Measurements from ENCODE around the gene COX19.

COX19 gene

DNA sequence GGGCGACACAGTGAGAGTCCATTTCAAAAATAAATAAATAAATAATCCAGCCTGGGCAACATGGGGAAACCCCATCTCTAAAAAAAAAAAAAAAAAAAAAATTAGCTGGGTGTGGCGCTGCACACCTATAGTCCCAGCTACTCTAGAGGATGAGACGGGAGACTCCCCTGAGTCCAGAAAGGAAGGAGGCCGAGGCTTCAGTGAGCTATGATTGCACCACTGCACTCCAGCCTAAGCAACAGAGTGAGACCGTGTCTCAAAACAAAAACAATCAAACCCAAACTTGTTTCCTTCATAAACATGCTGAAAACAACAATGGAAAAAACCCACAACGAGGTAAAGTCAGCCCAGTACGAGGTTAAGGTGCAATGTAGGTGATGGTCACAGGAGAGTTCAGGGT, 1.2 kb downstream of the COX19 start:
- TF ChIP-seq, protein P1, sequence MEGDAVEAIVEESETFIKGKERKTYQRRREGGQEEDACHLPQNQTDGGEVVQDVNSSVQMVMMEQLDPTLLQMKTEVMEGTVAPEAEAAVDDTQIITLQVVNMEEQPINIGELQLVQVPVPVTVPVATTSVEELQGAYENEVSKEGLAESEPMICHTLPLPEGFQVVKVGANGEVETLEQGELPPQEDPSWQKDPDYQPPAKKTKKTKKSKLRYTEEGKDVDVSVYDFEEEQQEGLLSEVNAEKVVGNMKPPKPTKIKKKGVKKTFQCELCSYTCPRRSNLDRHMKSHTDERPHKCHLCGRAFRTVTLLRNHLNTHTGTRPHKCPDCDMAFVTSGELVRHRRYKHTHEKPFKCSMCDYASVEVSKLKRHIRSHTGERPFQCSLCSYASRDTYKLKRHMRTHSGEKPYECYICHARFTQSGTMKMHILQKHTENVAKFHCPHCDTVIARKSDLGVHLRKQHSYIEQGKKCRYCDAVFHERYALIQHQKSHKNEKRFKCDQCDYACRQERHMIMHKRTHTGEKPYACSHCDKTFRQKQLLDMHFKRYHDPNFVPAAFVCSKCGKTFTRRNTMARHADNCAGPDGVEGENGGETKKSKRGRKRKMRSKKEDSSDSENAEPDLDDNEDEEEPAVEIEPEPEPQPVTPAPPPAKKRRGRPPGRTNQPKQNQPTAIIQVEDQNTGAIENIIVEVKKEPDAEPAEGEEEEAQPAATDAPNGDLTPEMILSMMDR (IDR thresholded peaks at IDR 0.05; ENCODE audit: control insufficient read depth, insufficient read depth, low read depth, low read length, missing control alignments) = no peak
- DNase-seq (ENCODE audit: low read depth) = no peak

GRCh38 chr7:973312-973711, 2.0 kb downstream of the COX19 start:
- DNase-seq (ENCODE audit: low read depth) = no peak
- TF ChIP-seq, protein P1 (IDR thresholded peaks at IDR 0.05; ENCODE audit: control insufficient read depth, insufficient read depth, low read depth, low read length, missing control alignments) = no peak
- H3K4me3 ChIP-seq (ENCODE audit: control insufficient read depth, low read depth, low read length) = no peak overlapping the region

More for the DNA sequence above, 1.2 kb downstream of the COX19 start:
- H3K4me3 ChIP-seq (ENCODE audit: control insufficient read depth, low read depth, low read length) = peak overlapping the region; percentile 67

- H3K4me3 ChIP-seq (ENCODE audit: control insufficient read depth, low read depth, low read length) = no peak overlapping the region
- TF ChIP-seq, protein P1 (IDR thresholded peaks at IDR 0.05; ENCODE audit: control insufficient read depth, insufficient read depth, low read depth, low read length, missing control alignments) = no peak
- DNase-seq (ENCODE audit: low read depth) = no peak
Observed at GRCh38 chr7:972676-973309, 2.6 kb downstream of the COX19 start.

- TF ChIP-seq, protein P1 (IDR thresholded peaks at IDR 0.05; ENCODE audit: control insufficient read depth, insufficient read depth, low read depth, low read length, missing control alignments) = no peak
- no peak overlapping the region for H3K4me3 ChIP-seq (ENCODE audit: control insufficient read depth, low read depth, low read length)
- no peak for DNase-seq (ENCODE audit: low read depth)
Observed at GRCh38 chr7:972110-972509, 3.2 kb downstream of the COX19 start.

DNA sequence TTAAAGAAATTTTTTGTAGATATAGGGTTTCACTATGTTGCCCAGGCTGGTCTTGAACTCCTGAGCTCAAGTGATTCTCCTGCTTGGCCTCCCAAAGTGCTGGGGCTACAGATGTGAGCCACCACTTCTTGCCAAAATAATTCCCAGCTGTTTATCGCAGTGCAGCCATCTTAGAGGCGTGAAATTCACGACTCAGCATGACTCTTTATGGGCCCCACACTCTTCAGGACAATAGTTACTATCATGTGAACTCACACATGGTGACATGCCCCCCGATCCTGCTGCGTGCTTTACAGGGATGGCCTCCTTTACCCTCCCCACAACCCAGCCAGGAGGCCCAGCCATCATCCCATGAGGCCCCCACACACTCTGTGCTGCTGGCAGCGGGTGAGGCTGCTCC, 4.6 kb downstream of the COX19 start:
- TF ChIP-seq, protein P1 (IDR thresholded peaks at IDR 0.05; ENCODE audit: control insufficient read depth, insufficient read depth, low read depth, low read length, missing control alignments) = no peak
- no peak for DNase-seq (ENCODE audit: low read depth)
- no peak overlapping the region for H3K4me3 ChIP-seq (ENCODE audit: control insufficient read depth, low read depth, low read length)

GRCh38 chr7:969403-969802, 5.9 kb downstream of the COX19 start:
- TF ChIP-seq, protein P1 (IDR thresholded peaks at IDR 0.05; ENCODE audit: control insufficient read depth, insufficient read depth, low read depth, low read length, missing control alignments) = no peak
- DNase-seq (ENCODE audit: low read depth) = no peak
- no peak overlapping the region for H3K4me3 ChIP-seq (ENCODE audit: control insufficient read depth, low read depth, low read length)

Data from AG09309 (cell line).